Measurements from ENCODE around the gene SRL. TPM values are rescaled to one million over a fixed set of nuclear protein-coding genes. Genes with fewer than 3 reads are reported as not detected.

Gene SRL
- total and polyA plus RNA-seq, 2 of the 13 experiments (the other 11 are each of a cell fraction or from before 2014, with no cell fraction given): 0.05 TPM; not detected in 1

- TF ChIP-seq, protein P1, sequence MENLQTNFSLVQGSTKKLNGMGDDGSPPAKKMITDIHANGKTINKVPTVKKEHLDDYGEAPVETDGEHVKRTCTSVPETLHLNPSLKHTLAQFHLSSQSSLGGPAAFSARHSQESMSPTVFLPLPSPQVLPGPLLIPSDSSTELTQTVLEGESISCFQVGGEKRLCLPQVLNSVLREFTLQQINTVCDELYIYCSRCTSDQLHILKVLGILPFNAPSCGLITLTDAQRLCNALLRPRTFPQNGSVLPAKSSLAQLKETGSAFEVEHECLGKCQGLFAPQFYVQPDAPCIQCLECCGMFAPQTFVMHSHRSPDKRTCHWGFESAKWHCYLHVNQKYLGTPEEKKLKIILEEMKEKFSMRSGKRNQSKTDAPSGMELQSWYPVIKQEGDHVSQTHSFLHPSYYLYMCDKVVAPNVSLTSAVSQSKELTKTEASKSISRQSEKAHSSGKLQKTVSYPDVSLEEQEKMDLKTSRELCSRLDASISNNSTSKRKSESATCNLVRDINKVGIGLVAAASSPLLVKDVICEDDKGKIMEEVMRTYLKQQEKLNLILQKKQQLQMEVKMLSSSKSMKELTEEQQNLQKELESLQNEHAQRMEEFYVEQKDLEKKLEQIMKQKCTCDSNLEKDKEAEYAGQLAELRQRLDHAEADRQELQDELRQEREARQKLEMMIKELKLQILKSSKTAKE (CRISPR knock-in tag; IDR thresholded peaks at IDR 0.05; ENCODE audit: borderline replicate concordance): 0 out of 2 replicates have a peak, but pooled peaks have one; percentile 43
- TF ChIP-seq CBX5 (CRISPR knock-in tag; IDR thresholded peaks at IDR 0.05; ENCODE audit: borderline replicate concordance) (peak; percentile 41; the same call in 1 of the 2 replicates), ZNF543 (CRISPR knock-in tag; IDR thresholded peaks at IDR 0.05) (peak; percentile 80), ZNF878 (CRISPR knock-in tag; IDR thresholded peaks at IDR 0.05) (0 out of 2 replicates have a peak, but pooled peaks have one; percentile 72), UBTF (CRISPR knock-in tag; IDR thresholded peaks at IDR 0.05) (peak; percentile 74), TEF (CRISPR knock-in tag; IDR thresholded peaks at IDR 0.05) (no peak), AKAP8 (CRISPR knock-in tag; IDR thresholded peaks at IDR 0.05) (peak; percentile 39; the same call in 1 of the 2 replicates), HIC2 (CRISPR knock-in tag; IDR thresholded peaks at IDR 0.05; ENCODE audit: low read depth) (0 out of 2 replicates have a peak, but pooled peaks have one; percentile 37), MXD4 (CRISPR knock-in tag; IDR thresholded peaks at IDR 0.05) (peak; percentile 91; the same call in 1 of the 2 replicates), NR2F6 (IDR thresholded peaks at IDR 0.05) (no peak), NR2F6 (CRISPR knock-in tag; IDR thresholded peaks at IDR 0.05) (peak; percentile 51; the same call in 1 of the 2 replicates), U2AF2 (IDR thresholded peaks at IDR 0.05; ENCODE audit: low read depth, low read length) (no peak), DNMT3B (CRISPR knock-in tag; conservative IDR thresholded peaks at IDR 0.05) (peak; percentile 81; the same call in 1 of the 2 replicates), TSC22D2 (CRISPR knock-in tag; IDR thresholded peaks at IDR 0.05; ENCODE audit: borderline replicate concordance) (peak; percentile 65)
- TF ChIP-seq, protein P2, sequence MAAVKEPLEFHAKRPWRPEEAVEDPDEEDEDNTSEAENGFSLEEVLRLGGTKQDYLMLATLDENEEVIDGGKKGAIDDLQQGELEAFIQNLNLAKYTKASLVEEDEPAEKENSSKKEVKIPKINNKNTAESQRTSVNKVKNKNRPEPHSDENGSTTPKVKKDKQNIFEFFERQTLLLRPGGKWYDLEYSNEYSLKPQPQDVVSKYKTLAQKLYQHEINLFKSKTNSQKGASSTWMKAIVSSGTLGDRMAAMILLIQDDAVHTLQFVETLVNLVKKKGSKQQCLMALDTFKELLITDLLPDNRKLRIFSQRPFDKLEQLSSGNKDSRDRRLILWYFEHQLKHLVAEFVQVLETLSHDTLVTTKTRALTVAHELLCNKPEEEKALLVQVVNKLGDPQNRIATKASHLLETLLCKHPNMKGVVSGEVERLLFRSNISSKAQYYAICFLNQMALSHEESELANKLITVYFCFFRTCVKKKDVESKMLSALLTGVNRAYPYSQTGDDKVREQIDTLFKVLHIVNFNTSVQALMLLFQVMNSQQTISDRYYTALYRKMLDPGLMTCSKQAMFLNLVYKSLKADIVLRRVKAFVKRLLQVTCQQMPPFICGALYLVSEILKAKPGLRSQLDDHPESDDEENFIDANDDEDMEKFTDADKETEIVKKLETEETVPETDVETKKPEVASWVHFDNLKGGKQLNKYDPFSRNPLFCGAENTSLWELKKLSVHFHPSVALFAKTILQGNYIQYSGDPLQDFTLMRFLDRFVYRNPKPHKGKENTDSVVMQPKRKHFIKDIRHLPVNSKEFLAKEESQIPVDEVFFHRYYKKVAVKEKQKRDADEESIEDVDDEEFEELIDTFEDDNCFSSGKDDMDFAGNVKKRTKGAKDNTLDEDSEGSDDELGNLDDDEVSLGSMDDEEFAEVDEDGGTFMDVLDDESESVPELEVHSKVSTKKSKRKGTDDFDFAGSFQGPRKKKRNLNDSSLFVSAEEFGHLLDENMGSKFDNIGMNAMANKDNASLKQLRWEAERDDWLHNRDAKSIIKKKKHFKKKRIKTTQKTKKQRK (IDR thresholded peaks at IDR 0.05; ENCODE audit: low read length): no peak
- TF ChIP-seq, protein P3, sequence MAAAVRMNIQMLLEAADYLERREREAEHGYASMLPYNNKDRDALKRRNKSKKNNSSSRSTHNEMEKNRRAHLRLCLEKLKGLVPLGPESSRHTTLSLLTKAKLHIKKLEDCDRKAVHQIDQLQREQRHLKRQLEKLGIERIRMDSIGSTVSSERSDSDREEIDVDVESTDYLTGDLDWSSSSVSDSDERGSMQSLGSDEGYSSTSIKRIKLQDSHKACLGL (CRISPR knock-in tag; IDR thresholded peaks at IDR 0.05): peak; percentile 96
Measured at GRCh38 chr16:4271176-4272113, 29.6 kb upstream of the SRL start (continued).

Data from HepG2 (cell line).